A549 (cell line): ENCODE measurements around the gene LYSMD1. TPM values are rescaled to one million over a fixed set of nuclear protein-coding genes. Genes with fewer than 3 reads are reported as not detected.

Experiments
- ATAC-seq, 2 experiments: fragments of 200-7000 bp in 1 of 2; fragments of >200 bp in 1 of 2; cut with Nextera tagmentation in 1 of 2; cut with Tn5 transposase in 1 of 2; 3 replicates each; pipeline versions ENCODE4 v1.8.0 to v1.9.1; 2018 to 2020; ENCODE audit warnings: mild to moderate bottlenecking in 1 of 2, moderate library complexity in 1 of 2
- CTCF ChIA-PET: fragments of 300-600 bp; sonication (Branson Sonifier 250); formaldehyde crosslinking; extraction: SDS; loops from one replicate; lab custom pipeline; 2021; ENCODE audit warnings: antibody characterized with exemption, inconsistent platforms; lab: Yijun Ruan, JAX
- POLR2A ChIA-PET: fragments of 350-600 bp; formaldehyde crosslinking; extraction: SDS; loops from one replicate; lab custom pipeline; 2021; ENCODE audit warnings: antibody characterized with exemption, inconsistent platforms; lab: Yijun Ruan, JAX
- DNase-seq, 2 experiments: peaks; one replicate each; pipeline versions ENCODE4 v3.0.0 to v3.0.0-alpha.2; 2011 to 2016; ENCODE audit warnings: low read depth in 1 of 2, low spot score in 1 of 2
- FAIRE-seq: peaks from 2 replicates; lab custom pipeline; 2011; peaks lifted over from hg19 to GRCh38; lab: Jason Lieb, UNC
- H3K27ac ChIP-seq, 2 experiments: fragments of >200 bp; sonication (Bioruptor Twin); formaldehyde crosslinking; 3 replicates each; pipeline ENCODE4 v1.5.1; 2016 to 2017
- H3K4me1 ChIP-seq: fragments of >200 bp; sonication (Bioruptor Twin); formaldehyde crosslinking; 3 replicates; pipeline ENCODE4 v1.6.1; 2016
- H3K4me2 ChIP-seq: fragments of >200 bp; sonication (Bioruptor Twin); formaldehyde crosslinking; 3 replicates; pipeline ENCODE4 v1.6.1; 2016
- H3K4me3 ChIP-seq: fragments of >200 bp; sonication (Bioruptor Twin); formaldehyde crosslinking; 3 replicates; pipeline ENCODE4 v1.5.1; 2016
- H3K9me3 ChIP-seq: fragments of >200 bp; sonication (Bioruptor Twin); formaldehyde crosslinking; 3 replicates; pipeline ENCODE4 v1.6.1; 2016
- CEBPB ChIP-seq, 2 experiments: fragments of >200 bp in 1 of 2; sonication (Bioruptor Twin) in 1 of 2; formaldehyde crosslinking in 1 of 2; IDR thresholded peaks; 2 replicates each; pipeline ENCODE4 v1.6.1; 2012 to 2016
- CHD2 ChIP-seq: fragments of 150-350 bp; IDR thresholded peaks from 2 replicates; pipeline ENCODE4 v1.6.1; 2014; ENCODE audit warnings: low read length; ENCODE audit not compliant: partially characterized antibody
- CHD4 ChIP-seq: fragments of 200-600 bp; sonication (generic); IDR thresholded peaks from 2 replicates; pipeline ENCODE4 v1.6.1; 2016; ENCODE audit warnings: antibody characterized with exemption, mild to moderate bottlenecking, borderline replicate concordance
- FOSB ChIP-seq: fragments of 250-450 bp; sonication (Bioruptor Pico); IDR thresholded peaks from 2 replicates; pipeline ENCODE4 v1.5.0; 2020; ENCODE audit warnings: mild to moderate bottlenecking, moderate library complexity
- FOSL2 ChIP-seq, 2 experiments: fragments of 450-650 bp in 1 of 2; fragments of >200 bp in 1 of 2; sonication (Bioruptor Twin) in 1 of 2; formaldehyde crosslinking; IDR thresholded peaks; 2 replicates each; pipeline versions ENCODE4 v1.5.0 to v1.6.1; 2016 to 2020; ENCODE audit warnings: mild to moderate bottlenecking in 1 of 2, moderate library complexity in 1 of 2
- FOXS1 ChIP-seq: fragments of 250-450 bp; sonication (Bioruptor Pico); IDR thresholded peaks from 2 replicates; pipeline ENCODE4 v1.5.0; 2020; ENCODE audit warnings: mild to moderate bottlenecking, moderate library complexity
- GATA3 ChIP-seq: IDR thresholded peaks from 2 replicates; pipeline ENCODE4 v1.6.1; 2012; ENCODE audit warnings: borderline replicate concordance
- HEYL ChIP-seq: fragments of 250-450 bp; sonication (Bioruptor Pico); IDR thresholded peaks from 2 replicates; pipeline ENCODE4 v1.8.0; 2021; ENCODE audit warnings: mild to moderate bottlenecking, moderate library complexity
- JUNB ChIP-seq: fragments of >200 bp; sonication (Bioruptor Twin); formaldehyde crosslinking; IDR thresholded peaks from 2 replicates; pipeline ENCODE4 v1.6.1; 2016
- KDM5A ChIP-seq: fragments of 200-600 bp; sonication (generic); IDR thresholded peaks from 2 replicates; pipeline ENCODE4 v1.6.1; 2016; ENCODE audit warnings: antibody characterized with exemption, mild to moderate bottlenecking
- MAZ ChIP-seq: fragments of 150-350 bp; IDR thresholded peaks from 2 replicates; pipeline ENCODE4 v1.6.1; 2014; ENCODE audit warnings: antibody characterized with exemption, low read depth, low read length, borderline replicate concordance
- MYC ChIP-seq: IDR thresholded peaks from 2 replicates; pipeline ENCODE4 v1.6.1; 2012; ENCODE audit warnings: mild to moderate bottlenecking, inconsistent platforms, low read length, improper control_type of control experiment, borderline replicate concordance
- NFE2L2 ChIP-seq: fragments of 150-350 bp; conservative IDR thresholded peaks from 2 replicates; pipeline ENCODE4 v1.6.1; 2014; ENCODE audit warnings: low read length
- NPAS2 ChIP-seq: fragments of 250-450 bp; sonication (Bioruptor Pico); IDR thresholded peaks from 2 replicates; pipeline ENCODE4 v1.8.0; 2022; ENCODE audit warnings: mild to moderate bottlenecking, moderate library complexity, borderline replicate concordance
- NR3C1 ChIP-seq: fragments of >200 bp; sonication (Bioruptor Twin); formaldehyde crosslinking; IDR thresholded peaks from 3 replicates; pipeline ENCODE4 v1.6.1; 2017
- RAD21 ChIP-seq, 2 experiments: fragments of >200 bp in 1 of 2; sonication (Bioruptor Twin) in 1 of 2; formaldehyde crosslinking in 1 of 2; IDR thresholded peaks in 1 of 2; conservative IDR thresholded peaks in 1 of 2; 2 replicates in 1 of 2; 3 replicates in 1 of 2; pipeline ENCODE4 v1.6.1; 2012 to 2018; ENCODE audit warnings: inconsistent platforms in 1 of 2
- RARB ChIP-seq: fragments of 250-450 bp; sonication (Bioruptor Pico); IDR thresholded peaks from 2 replicates; pipeline ENCODE4 v1.8.0; 2021; ENCODE audit warnings: mild to moderate bottlenecking, moderate library complexity
- RFX5 ChIP-seq: fragments of 450-650 bp; IDR thresholded peaks from 2 replicates; pipeline ENCODE4 v1.7.1; 2014; ENCODE audit warnings: antibody characterized with exemption, mild to moderate bottlenecking, moderate library complexity
- SREBF2 ChIP-seq: fragments of 450-650 bp; IDR thresholded peaks from 2 replicates; pipeline ENCODE4 v1.6.1; 2014; ENCODE audit warnings: mild to moderate bottlenecking, moderate library complexity
- TFCP2L1 ChIP-seq: fragments of 250-450 bp; sonication (Bioruptor Pico); IDR thresholded peaks from 2 replicates; pipeline ENCODE4 v1.5.0; 2021; ENCODE audit warnings: mild to moderate bottlenecking
- ZFP36 ChIP-seq: fragments of 450-650 bp; IDR thresholded peaks from 2 replicates; pipeline ENCODE4 v1.6.1; 2014; ENCODE audit warnings: borderline replicate concordance; ENCODE audit not compliant: partially characterized antibody
- WGBS: methylation state at CpG from one replicate; pipeline ENCODE4 v1.1.6; 2017; ENCODE audit errors: missing lambda C conversion rate; 5-methylcytosine and 5-hydroxymethylcytosine counted together
- polyA plus RNA-seq, 4 experiments: library from polyadenylated mRNA; depleted of rRNA in 3 of 4; stranded (reverse); fragments of >200 nt; fragmentation: RNase III in 1 of 4; extraction: RNeasy Plus Mini Kit Qiagen cat#74134 plus additional on column Dnase treatment in 1 of 4; gene quantifications; 2 replicates in 3 of 4; 3 replicates in 1 of 4; pipeline ENCODE4 v1.2.3, GENCODE V29; 2011 to 2017
- TF ChIP-seq, protein P1 (sequence below): fragments of 200-600 bp; sonication (generic); IDR thresholded peaks from 2 replicates; pipeline ENCODE4 v1.6.1; 2016; ENCODE audit warnings: antibody characterized with exemption, mild to moderate bottlenecking, moderate library complexity
- TF ChIP-seq, protein P2 (sequence below): fragments of 250-450 bp; sonication (Bioruptor Pico); IDR thresholded peaks from 2 replicates; pipeline ENCODE4 v1.5.0; 2020; ENCODE audit warnings: low read depth, mild to moderate bottlenecking, moderate library complexity
- TF ChIP-seq, protein P3 (sequence below): IDR thresholded peaks from 2 replicates; pipeline ENCODE4 v1.6.1; 2012

The LYSMD1 gene
- polyA plus RNA-seq, 2 of the 4 experiments (the other 2 are of a cell fraction) = 7.0 to 10.5 TPM

DNA sequence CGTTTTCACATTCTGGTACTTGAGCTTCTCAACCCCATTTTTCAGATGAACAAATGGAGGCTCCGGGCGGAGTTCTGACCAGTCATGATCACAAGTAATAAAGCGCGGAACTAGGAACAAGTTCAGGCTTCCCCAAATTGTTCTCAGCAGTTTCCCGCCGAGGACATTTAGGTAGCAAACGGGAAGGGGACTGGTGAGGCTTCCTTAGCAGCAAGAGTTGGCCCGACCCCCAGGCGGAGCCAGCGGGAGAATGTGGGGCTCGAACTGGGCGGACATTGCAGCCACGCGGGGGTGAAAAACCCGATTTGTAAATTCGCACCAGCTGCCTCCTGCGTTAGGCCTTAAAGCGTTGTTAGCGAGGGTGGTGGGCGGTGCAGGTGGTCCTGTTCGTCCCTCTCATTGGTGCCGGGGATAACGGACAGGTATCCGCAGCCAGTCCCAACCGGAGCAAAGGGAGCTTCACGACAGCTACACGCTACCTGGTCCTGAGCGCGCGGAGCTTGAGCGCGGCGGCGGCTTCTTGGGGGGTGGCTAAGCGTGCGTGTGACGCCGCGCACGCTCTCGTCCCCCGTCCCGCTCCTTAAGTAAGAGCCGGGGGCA is 34.6 kb downstream of the LYSMD1 start:
- 90% methylated on average over 45 of the region's 45 CpGs for WGBS
- DNase-seq = no peak
- CTCF ChIA-PET = interaction anchor here (1.0 to 1.7 kb wide), 5 partner anchors 22 to 60 kb away, joined by 3 to 5 read pairs (median 4); partner anchors contain the start of genes GABPB2 and TNFAIP8L2
- no peak overlapping the region for H3K27ac ChIP-seq
- FAIRE-seq = no peak
- no peaks in the 10 kb centered on the region for H3K9me3 ChIP-seq
- H3K4me2 ChIP-seq = no peak overlapping the region
- H3K4me1 ChIP-seq = no peaks in the 10 kb centered on the region
- H3K4me3 ChIP-seq = no peak overlapping the region
- ATAC-seq = no peak
- no peak for TF ChIP-seq FOSB (CRISPR knock-in tag)
- no peak for TF ChIP-seq MYC
- TF ChIP-seq RFX5 = no peak
- no peak for TF ChIP-seq MAZ
- TF ChIP-seq ZFP36 = no peak
- no peak for TF ChIP-seq TFCP2L1
- no peak for TF ChIP-seq RAD21 (conservative IDR thresholded peaks at IDR 0.05 in 1 of 2, IDR thresholded peaks at IDR 0.05 in 1 of 2)
- TF ChIP-seq FOXS1 = no peak
- no peak for TF ChIP-seq HEYL (CRISPR knock-in tag)
- TF ChIP-seq, protein P1, sequence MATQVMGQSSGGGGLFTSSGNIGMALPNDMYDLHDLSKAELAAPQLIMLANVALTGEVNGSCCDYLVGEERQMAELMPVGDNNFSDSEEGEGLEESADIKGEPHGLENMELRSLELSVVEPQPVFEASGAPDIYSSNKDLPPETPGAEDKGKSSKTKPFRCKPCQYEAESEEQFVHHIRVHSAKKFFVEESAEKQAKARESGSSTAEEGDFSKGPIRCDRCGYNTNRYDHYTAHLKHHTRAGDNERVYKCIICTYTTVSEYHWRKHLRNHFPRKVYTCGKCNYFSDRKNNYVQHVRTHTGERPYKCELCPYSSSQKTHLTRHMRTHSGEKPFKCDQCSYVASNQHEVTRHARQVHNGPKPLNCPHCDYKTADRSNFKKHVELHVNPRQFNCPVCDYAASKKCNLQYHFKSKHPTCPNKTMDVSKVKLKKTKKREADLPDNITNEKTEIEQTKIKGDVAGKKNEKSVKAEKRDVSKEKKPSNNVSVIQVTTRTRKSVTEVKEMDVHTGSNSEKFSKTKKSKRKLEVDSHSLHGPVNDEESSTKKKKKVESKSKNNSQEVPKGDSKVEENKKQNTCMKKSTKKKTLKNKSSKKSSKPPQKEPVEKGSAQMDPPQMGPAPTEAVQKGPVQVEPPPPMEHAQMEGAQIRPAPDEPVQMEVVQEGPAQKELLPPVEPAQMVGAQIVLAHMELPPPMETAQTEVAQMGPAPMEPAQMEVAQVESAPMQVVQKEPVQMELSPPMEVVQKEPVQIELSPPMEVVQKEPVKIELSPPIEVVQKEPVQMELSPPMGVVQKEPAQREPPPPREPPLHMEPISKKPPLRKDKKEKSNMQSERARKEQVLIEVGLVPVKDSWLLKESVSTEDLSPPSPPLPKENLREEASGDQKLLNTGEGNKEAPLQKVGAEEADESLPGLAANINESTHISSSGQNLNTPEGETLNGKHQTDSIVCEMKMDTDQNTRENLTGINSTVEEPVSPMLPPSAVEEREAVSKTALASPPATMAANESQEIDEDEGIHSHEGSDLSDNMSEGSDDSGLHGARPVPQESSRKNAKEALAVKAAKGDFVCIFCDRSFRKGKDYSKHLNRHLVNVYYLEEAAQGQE = no peak
- no peak for TF ChIP-seq NR3C1
- TF ChIP-seq NPAS2 (CRISPR knock-in tag) = no peak
- no peak for TF ChIP-seq SREBF2
- TF ChIP-seq CHD4 = no peak
- TF ChIP-seq, protein P2, sequence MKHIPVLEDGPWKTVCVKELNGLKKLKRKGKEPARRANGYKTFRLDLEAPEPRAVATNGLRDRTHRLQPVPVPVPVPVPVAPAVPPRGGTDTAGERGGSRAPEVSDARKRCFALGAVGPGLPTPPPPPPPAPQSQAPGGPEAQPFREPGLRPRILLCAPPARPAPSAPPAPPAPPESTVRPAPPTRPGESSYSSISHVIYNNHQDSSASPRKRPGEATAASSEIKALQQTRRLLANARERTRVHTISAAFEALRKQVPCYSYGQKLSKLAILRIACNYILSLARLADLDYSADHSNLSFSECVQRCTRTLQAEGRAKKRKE = no peak
- POLR2A ChIA-PET = no interaction called here

DNA sequence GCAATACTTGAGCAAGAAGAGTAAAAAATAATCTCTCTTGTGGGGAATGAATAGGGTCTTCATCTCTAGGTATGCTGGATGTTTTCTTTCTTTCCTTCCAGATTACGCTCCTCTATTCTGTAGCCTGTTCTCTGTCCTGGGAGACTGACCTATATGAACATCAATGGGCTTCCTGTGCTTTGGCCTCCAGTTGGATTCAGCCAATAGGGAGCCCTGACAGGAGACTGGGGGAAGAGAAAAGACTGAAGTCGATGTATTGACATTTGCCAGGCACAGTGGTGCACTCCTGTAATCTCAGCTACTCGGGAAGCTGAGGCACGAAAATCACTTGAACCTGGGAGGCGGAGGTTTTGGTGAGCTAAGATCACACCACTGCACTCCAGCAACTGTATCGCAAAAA is 36.9 kb downstream of the LYSMD1 start:
- FAIRE-seq (no peak), DNase-seq (no peak), ATAC-seq (no peak)
- ChIA-PET CTCF (interaction anchor here (0.6 to 2.2 kb wide), 4 partner anchors 18 to 316 kb away, joined by 3 to 7 read pairs (median 4); partner anchors contain the start of gene VPS72), POLR2A (no interaction called here)
- H3K27ac ChIP-seq = no peak overlapping the region
- no peak overlapping the region for H3K4me3 ChIP-seq
- TF ChIP-seq RARB (CRISPR knock-in tag) (no peak), NFE2L2 (no peak), KDM5A (no peak), CEBPB (IDR thresholded peaks at IDR 0.05) (no peak), FOSB (CRISPR knock-in tag) (no peak), CHD2 (no peak), GATA3 (no peak), NR3C1 (no peak), FOSL2 (IDR thresholded peaks at IDR 0.05) (no peak), FOSL2 (CRISPR knock-in tag; IDR thresholded peaks at IDR 0.05) (no peak), JUNB (no peak)
- TF ChIP-seq, protein P2 = no peak
- TF ChIP-seq, protein P3, sequence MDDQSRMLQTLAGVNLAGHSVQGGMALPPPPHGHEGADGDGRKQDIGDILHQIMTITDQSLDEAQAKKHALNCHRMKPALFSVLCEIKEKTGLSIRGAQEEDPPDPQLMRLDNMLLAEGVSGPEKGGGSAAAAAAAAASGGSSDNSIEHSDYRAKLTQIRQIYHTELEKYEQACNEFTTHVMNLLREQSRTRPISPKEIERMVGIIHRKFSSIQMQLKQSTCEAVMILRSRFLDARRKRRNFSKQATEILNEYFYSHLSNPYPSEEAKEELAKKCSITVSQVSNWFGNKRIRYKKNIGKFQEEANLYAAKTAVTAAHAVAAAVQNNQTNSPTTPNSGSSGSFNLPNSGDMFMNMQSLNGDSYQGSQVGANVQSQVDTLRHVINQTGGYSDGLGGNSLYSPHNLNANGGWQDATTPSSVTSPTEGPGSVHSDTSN = no peak
- TF ChIP-seq, protein P1 = no peak
- no peaks in the 10 kb centered on the region for H3K4me1 ChIP-seq
- H3K9me3 ChIP-seq = no peaks in the 10 kb centered on the region
- WGBS = 80% methylated on average over 6 of the region's 6 CpGs
- no peak overlapping the region for H3K4me2 ChIP-seq
